K562 (cell line): Measurements from ENCODE around the gene HS2ST1. TPM values are rescaled to one million over a fixed set of nuclear protein-coding genes. Genes with fewer than 3 reads are reported as not detected.

Experiments
- ATAC-seq: fragments of 200-7000 bp; cut with Tn5 transposase; 3 replicates; pipeline ENCODE4 v1.9.1; 2020; ENCODE audit warnings: moderate library complexity
- BruUV-seq: library from RNA; stranded (reverse); fragments of 400-500 nt; replicated peaks from 2 replicates; lab custom pipeline; 2021; lab: Mats Ljungman, UMichigan
- CTCF ChIA-PET: fragments of 300-600 bp; formaldehyde crosslinking; extraction: SDS; loops from one replicate; lab custom pipeline; 2021; ENCODE audit warnings: low intra/inter-chr PET ratio; lab: Yijun Ruan, JAX
- POLR2A ChIA-PET: fragments of 300-600, 350-650 bp; sonication (Branson Sonifier 250); formaldehyde crosslinking; extraction: SDS; loops from one replicate; lab custom pipeline; 2021; ENCODE audit warnings: antibody characterized with exemption, inconsistent platforms; lab: Yijun Ruan, JAX
- DNase-seq, 4 experiments: peaks; one replicate each; pipeline versions ENCODE4 v3.0.0 to v3.0.0-alpha.2; 2011 to 2018; ENCODE audit warnings: low spot score in 3 of 4, mixed read lengths in 3 of 4; ENCODE audit errors: extremely low read depth in 1 of 4
- FAIRE-seq: peaks from 2 replicates; lab custom pipeline; 2011; peaks lifted over from hg19 to GRCh38; lab: Jason Lieb, UNC
- H2AFZ ChIP-seq: 2 replicates; pipeline ENCODE4 v1.6.0; 2011; ENCODE audit warnings: low read depth, low read length, control low read depth, inconsistent platforms
- H3K27ac ChIP-seq: fragments of 200-600 bp; 3 replicates; pipeline ENCODE4 v1.8.0; 2011; ENCODE audit warnings: low read depth, mild to moderate bottlenecking, control low read depth, inconsistent platforms, low read length, moderate library complexity, mixed read lengths; ENCODE audit errors: extremely low read depth
- H3K27me3 ChIP-seq, 2 experiments: fragments of 300-600 bp in 1 of 2; 2 replicates in 1 of 2; 3 replicates in 1 of 2; pipeline versions ENCODE4 v1.6.0 to v1.8.0; 2011; ENCODE audit warnings: inconsistent platforms in 2 of 2, low read length in 2 of 2, mild to moderate bottlenecking in 1 of 2, mixed read lengths in 1 of 2, moderate library complexity in 1 of 2; ENCODE audit not compliant: control insufficient read depth in 2 of 2, insufficient read depth in 2 of 2
- H3K36me3 ChIP-seq: fragments of 300-600 bp; 3 replicates; pipeline ENCODE4 v1.8.0; 2011; ENCODE audit warnings: mild to moderate bottlenecking, low read length, inconsistent platforms; ENCODE audit not compliant: control insufficient read depth, insufficient read depth
- H3K4me1 ChIP-seq, 2 experiments: fragments of 200-600 bp in 1 of 2; replicated peaks in 1 of 2; 2 replicates in 1 of 2; 3 replicates in 1 of 2; pipeline versions ENCODE4 v1.5.1 to v1.8.0; 2011; ENCODE audit warnings: inconsistent platforms in 2 of 2, low read length in 2 of 2, mild to moderate bottlenecking in 1 of 2, mixed read lengths in 1 of 2, moderate library complexity in 1 of 2; ENCODE audit not compliant: control insufficient read depth in 2 of 2, insufficient read depth in 2 of 2
- H3K4me2 ChIP-seq: 2 replicates; pipeline ENCODE4 v1.6.1; 2011; ENCODE audit warnings: low read length, control low read depth, inconsistent platforms, mixed read lengths; ENCODE audit not compliant: insufficient read depth
- H3K4me3 ChIP-seq: fragments of 200-600 bp; sonication (generic), shearing (Covaris generic); 2 replicates; pipeline ENCODE4 v1.5.1; 2016; ENCODE audit warnings: control low read depth, inconsistent platforms
- H3K79me2 ChIP-seq: fragments of 200-600 bp; 3 replicates; pipeline ENCODE4 v1.8.0; 2011; ENCODE audit warnings: low read length, inconsistent platforms; ENCODE audit not compliant: control insufficient read depth, insufficient read depth
- H3K9ac ChIP-seq, 2 experiments: 2 replicates each; pipeline versions ENCODE4 v1.6.0 to v1.6.1; 2011; ENCODE audit warnings: low read depth in 2 of 2, low read length in 2 of 2, control low read depth in 1 of 2, inconsistent platforms in 1 of 2, mild to moderate bottlenecking in 1 of 2, mixed read lengths in 1 of 2; ENCODE audit not compliant: insufficient read depth in 1 of 2
- H3K9me1 ChIP-seq: one replicate; pipeline ENCODE4 v1.6.0; 2011; ENCODE audit warnings: inconsistent platforms, mild to moderate bottlenecking, low read length, moderate library complexity; ENCODE audit not compliant: control insufficient read depth, insufficient read depth
- H3K9me3 ChIP-seq: replicated peaks from 2 replicates; pipeline ENCODE4 v1.5.1; 2011; ENCODE audit warnings: low read depth, low read length, inconsistent platforms; ENCODE audit not compliant: control insufficient read depth, insufficient read depth
- H4K20me1 ChIP-seq: replicated peaks from 2 replicates; pipeline ENCODE4 v1.6.1; 2011; ENCODE audit warnings: low read length, inconsistent platforms, mixed read lengths; ENCODE audit not compliant: control insufficient read depth, insufficient read depth
- BRF1 ChIP-seq: IDR thresholded peaks from 3 replicates; pipeline ENCODE4 v1.6.1; 2011; ENCODE audit warnings: borderline replicate concordance, mild to moderate bottlenecking; ENCODE audit not compliant: insufficient read length; ENCODE audit errors: extremely low read depth
- CREB3 ChIP-seq: fragments of 450-650 bp; conservative IDR thresholded peaks from 2 replicates; pipeline ENCODE4 v1.6.1; 2016; ENCODE audit warnings: missing genetic modification characterization, low read depth, mild to moderate bottlenecking, missing compliant biosample characterization, moderate library complexity
- HMGXB4 ChIP-seq: sonication (generic); formaldehyde crosslinking; IDR thresholded peaks from 2 replicates; pipeline ENCODE4 v1.8.1; 2023; ENCODE audit warnings: mild to moderate bottlenecking, missing genetic modification reagents
- HOXB6 ChIP-seq: fragments of 250-450 bp; sonication (Bioruptor Pico); IDR thresholded peaks from 2 replicates; pipeline ENCODE4 v1.5.1; 2022; ENCODE audit warnings: mild to moderate bottlenecking, borderline replicate concordance
- XRCC5 ChIP-seq: fragments of 200-400 bp; formaldehyde crosslinking; IDR thresholded peaks from 2 replicates; pipeline ENCODE4 v1.6.1; 2017; ENCODE audit warnings: low read depth, mild to moderate bottlenecking, low read length
- WGBS: fragments of 100-300 bp; shearing (Covaris generic); methylation state at CpG from one replicate; pipeline ENCODE4 v1.1.6; 2016; ENCODE audit warnings: low coverage, mixed read lengths; ENCODE audit not compliant: insufficient coverage; ENCODE audit errors: missing lambda C conversion rate; 5-methylcytosine and 5-hydroxymethylcytosine counted together
- in situ Hi-C: fragments of 300-500 bp; cut with MboI; formaldehyde crosslinking; loops from 4 replicates; pipeline ENCODE4 v1.15.0; 2018; ENCODE audit warnings: inconsistent platforms, mixed read lengths
- intact Hi-C: fragments of 100-400 bp; cut with micrococcal nuclease; formaldehyde crosslinking; loops from 2 replicates; pipeline ENCODE4 v1.14.2; 2022
- polyA plus RNA-seq, 8 experiments: library from polyadenylated mRNA; depleted of rRNA in 4 of 8; stranded (reverse) in 5 of 8; unstranded in 3 of 8; fragments of >200 nt; fragmentation: Nextera tagmentation in 2 of 8; fragmentation: Illumina TruSeq in 1 of 8; extraction: Ambion mirVana in 2 of 8; extraction: Trizol in 1 of 8; gene quantifications; 2 replicates each; pipeline versions ENCODE4 v1.2.1 to v1.2.3, GENCODE V29; 2011 to 2014; ENCODE audit warnings: inconsistent platforms in 1 of 8, missing spikeins in 1 of 8
- total RNA-seq, 7 experiments: library from RNA; depleted of rRNA in 6 of 7; stranded (reverse); fragments of >200 nt in 6 of 7; fragmentation: Illumina TruSeq in 2 of 7; extraction: Trizol in 2 of 7; gene quantifications; 2 replicates each; pipeline versions ENCODE4 v1.2.1 to v1.2.3, GENCODE V29; 2011 to 2021; ENCODE audit warnings: low replicate concordance in 1 of 7

HS2ST1 gene
- total and polyA plus RNA-seq, 9 of the 15 experiments (the other 6 are each of a cell fraction or from before 2014, with no cell fraction given) = 7.7 to 43.3 (median 25.8) TPM

GRCh38 chr1:87042111-87042811 is 127.8 kb downstream of the HS2ST1 start:
- intact Hi-C loops (no loop called here), in situ Hi-C loops (no loop called here)
- H3K4me1 ChIP-seq = no peaks in the 10 kb centered on the region
- no TSS peak for BruUV-seq
- H3K4me3 ChIP-seq = no peak overlapping the region
- no peaks in the 10 kb centered on the region for H3K9me3 ChIP-seq
- TF ChIP-seq XRCC5 = no peak
- no peak for TF ChIP-seq CREB3 (tag)
- TF ChIP-seq BRF1 = no peak
- no peak for TF ChIP-seq HOXB6 (CRISPR knock-in tag)
- TF ChIP-seq HMGXB4 (CRISPR knock-in tag) = no peak
- no peak overlapping the region for H2AFZ ChIP-seq
- ChIA-PET CTCF (no interaction called here), POLR2A (no interaction called here)
- no peak overlapping the region for H3K27ac ChIP-seq
- no peaks in the 10 kb centered on the region for H3K9me1 ChIP-seq
- H3K79me2 ChIP-seq = peaks cover 59% of the 10 kb centered on the region
- H3K9ac ChIP-seq = no peak overlapping the region
- WGBS = 68% methylated on average over 4 of the region's 4 CpGs
- H4K20me1 ChIP-seq = no peaks in the 10 kb centered on the region
- ATAC-seq (no peak), FAIRE-seq (no peak), DNase-seq (no peak)
- H3K27me3 ChIP-seq = no peaks in the 10 kb centered on the region
- H3K4me2 ChIP-seq = no peak overlapping the region
- H3K36me3 ChIP-seq = no peaks in the 10 kb centered on the region
